HG03175 (cell line): ENCODE data around the gene ZBTB42.
A peak's percentile ranks its signal among the peaks of the same experiment; 100 is the strongest.

ENCODE experiments used
- ATAC-seq: cut with Tn5 transposase; IDR thresholded peaks from one replicate; pipeline ENCODE4 v1.9.1; 2021; ENCODE audit warnings: mild to moderate bottlenecking, moderate library complexity; ENCODE audit not compliant: unreplicated experiment

ZBTB42 gene

DNA sequence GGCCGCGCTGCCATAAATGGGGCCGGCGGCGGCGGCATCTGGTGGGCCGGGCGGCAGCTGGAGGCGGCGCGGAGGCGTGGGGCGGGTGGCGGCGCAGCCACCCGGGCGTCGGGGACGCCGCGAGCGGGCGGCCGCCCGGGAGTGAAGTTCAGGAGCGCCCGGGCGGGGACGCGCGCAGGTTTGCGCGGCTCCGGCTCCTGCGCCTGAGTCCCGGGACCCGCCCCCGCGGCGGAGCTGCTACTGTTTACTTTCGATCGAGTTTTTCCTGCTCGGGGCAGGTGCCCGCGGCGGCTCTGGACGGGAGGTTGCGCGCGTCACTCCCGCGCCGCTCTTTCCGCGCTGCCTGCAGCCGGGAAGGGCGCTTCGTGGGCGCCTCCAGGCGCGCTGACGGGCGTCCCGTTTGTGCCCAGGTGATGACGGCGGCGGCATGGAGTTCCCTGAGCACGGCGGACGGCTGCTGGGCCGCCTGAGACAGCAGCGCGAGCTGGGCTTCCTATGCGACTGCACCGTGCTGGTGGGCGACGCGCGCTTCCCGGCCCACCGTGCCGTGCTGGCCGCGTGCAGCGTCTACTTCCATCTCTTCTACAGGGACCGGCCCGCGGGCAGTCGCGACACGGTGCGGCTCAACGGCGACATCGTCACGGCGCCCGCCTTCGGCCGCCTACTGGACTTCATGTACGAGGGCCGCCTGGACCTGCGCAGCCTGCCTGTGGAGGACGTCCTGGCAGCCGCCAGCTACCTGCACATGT is at the start of gene ZBTB42:
Gene ZBTB42 (plus strand): TSS at position 331 of the 749 bp plus-strand sequence. CDS start 97 bp downstream, at position 428.
- peak; percentile 38 for ATAC-seq

DNA sequence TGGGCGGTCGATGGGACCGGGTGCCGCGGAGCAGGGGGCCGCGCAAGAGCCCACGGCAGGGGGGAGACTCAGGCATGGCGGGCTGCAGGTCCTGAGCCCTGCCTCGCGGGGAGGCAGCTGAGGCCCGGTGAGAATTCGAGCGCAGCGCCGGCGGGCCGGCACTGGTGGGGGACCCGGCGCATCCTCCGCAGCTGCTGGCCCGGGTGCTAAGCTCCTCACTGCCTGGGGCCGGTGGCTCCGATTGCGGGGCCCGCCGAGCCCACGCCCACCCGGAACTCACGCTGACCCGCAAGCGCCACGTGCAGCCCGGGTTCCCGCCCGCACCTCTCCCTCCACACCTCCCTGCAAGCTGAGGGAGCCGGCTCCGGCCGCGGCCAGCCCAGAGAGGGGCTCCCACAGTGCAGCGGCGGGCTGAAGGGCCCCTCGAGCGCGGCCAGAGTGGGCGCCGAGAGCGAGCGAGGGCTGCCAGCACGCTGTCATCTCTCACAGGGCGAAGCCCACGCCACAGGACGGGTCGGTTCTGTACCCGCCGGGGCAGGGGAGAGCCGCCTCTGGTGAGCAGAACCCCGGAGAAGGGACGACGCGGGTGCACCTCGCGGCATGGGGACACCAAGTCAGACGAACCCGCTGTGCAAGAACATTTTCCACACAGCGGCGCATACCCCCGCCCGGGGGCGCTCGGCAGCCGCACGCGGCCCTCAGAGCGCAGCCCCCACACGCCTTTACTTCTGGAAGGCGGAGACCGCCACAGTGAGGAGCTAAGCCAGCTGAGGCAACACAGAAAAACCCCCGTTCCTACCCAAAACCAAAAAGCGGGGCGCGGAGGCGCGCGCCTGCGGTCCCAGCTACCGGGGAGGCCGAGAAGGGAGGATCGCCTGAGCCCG is 49.1 kb upstream of the ZBTB42 start:
- ATAC-seq: no peak

DNA sequence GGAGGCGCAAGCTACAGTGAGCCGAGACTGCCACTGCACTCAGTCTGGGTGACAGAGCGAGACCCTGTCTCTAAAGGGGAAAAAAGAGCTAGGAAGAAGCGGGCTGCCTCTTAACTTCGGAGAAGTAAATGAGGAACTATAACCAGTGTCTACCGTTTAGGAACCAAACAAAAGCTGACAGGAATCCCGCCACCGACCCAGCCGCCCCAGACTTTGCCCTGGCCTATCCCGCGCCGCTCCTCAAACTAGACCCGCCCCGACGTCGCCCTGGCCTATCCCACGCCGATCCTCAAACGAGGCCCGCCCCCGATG is 48.5 kb upstream of the ZBTB42 start:
- peak; percentile 7 for ATAC-seq

DNA sequence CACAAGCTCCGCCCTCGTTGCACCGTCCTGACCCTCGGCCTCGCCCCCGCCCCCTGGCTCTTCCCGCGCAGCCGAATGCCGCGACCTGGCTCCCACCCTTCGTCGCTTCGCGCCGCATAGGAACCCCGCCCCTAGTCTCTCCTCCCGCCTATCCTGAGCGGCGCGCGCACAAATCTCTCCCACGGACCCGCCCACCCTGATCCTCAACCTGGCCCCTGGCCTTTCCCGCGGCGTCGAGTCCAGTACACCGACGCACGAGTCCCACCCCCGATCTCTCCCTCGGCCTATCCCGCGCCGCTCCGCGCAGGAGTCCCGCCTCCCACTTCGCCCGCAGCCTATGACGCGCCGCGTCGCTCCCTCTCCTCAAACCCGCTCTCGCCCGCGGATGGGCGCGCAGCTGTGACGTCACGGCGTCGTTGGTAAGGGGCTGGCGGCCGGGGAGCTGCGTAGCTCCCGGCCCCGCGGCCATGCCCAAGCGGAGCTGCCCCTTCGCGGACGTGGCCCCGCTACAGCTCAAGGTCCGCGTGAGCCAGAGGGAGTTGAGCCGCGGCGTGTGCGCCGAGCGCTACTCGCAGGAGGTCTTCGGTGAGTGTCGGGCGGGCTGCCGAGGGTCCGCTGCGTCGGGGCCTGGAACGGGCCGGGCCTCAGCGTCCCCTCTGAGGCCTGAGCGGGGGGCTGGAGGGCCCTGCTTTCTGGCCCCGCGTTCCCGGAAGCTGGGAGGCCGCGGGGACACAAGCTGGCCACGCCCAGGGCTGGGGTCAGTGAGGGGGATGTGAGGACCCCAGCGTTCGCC is 48.0 kb upstream of the ZBTB42 start, which contains the start of gene SIVA1:
Gene SIVA1 (plus strand): TSS at position 413 of the 793 bp plus-strand sequence. CDS start 55 bp downstream, at position 468.
- peak; percentile 88 for ATAC-seq

DNA sequence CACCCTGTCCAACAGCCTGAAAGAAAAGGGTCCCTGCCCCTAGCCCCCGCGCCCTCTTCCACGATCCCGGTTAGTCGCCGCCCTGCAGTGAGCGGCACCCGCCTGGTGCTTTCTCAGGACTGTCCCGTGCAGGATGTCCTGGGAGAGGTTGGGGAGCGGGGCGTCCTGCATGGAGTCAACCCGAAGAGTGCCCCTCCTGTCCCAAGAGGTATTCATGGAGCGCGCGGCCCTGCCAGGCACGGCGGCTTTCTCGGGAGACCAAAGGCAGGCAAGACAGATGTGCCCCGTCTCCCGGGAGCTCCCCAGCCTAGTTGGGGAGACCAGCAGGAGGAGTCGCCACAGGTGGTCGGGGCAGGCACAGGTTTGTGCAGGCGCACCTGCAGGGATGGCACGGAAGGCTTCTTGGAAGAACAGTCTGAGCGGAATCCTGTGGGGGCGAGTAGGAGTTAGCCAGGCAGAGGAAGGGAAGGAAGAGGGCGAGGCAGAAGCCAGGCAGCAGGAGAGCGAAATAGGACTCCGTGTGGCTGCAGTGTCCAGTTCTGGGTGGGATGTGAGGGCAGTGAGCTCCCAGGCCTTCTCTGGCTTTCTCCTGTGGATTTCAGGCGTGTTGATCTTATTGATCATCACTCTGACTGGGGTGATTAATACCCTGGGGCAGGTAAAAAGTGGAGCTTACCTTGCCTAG is 47.2 kb upstream of the ZBTB42 start:
- ATAC-seq: no peak

DNA sequence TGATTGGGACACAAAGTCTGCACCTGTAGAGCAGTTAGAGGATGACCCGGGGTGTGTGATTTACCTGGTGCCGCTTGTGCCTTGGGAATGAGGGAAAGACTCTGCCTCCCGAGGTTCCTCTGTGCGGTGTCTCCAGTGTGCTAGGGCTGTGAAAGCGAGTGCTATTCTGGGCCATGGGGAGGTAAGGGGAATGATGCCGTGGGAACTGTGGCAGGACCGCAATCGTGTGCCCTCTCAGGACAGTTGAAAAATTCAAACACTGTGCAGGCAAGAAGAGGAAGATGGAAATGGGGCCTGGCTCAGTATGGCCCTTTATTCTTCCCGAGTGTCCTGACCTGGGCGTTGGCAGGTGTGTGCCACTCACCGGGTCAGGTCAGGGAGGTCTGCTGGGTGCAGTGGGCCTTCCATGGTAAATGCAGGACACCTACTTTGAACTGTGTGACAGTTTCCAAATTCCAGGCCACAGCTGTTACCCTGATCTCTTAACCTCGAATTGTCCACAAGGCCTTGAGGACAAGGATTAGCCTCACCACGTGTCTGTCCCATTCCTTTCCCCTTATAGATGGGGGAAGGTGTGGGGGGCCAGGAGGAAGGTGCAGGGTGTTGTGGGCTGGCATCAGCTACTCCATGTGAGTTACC is 46.6 kb upstream of the ZBTB42 start:
- ATAC-seq: no peak

DNA sequence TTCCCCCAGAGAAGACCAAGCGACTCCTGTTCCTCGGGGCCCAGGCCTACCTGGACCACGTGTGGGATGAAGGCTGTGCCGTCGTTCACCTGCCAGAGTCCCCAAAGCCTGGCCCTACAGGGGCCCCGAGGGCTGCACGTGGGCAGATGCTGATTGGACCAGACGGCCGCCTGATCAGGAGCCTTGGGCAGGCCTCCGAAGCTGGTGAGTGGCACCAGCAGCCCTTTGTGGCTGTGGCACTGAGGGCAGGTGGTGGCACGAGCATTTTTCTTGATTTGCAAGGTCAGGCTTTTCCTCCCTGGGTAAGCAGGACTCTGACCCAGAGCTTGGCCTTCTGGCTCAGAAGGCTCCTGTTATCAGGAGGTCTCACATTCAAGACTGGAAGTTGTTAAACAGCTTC is 45.3 kb upstream of the ZBTB42 start:
- ATAC-seq: no peak

DNA sequence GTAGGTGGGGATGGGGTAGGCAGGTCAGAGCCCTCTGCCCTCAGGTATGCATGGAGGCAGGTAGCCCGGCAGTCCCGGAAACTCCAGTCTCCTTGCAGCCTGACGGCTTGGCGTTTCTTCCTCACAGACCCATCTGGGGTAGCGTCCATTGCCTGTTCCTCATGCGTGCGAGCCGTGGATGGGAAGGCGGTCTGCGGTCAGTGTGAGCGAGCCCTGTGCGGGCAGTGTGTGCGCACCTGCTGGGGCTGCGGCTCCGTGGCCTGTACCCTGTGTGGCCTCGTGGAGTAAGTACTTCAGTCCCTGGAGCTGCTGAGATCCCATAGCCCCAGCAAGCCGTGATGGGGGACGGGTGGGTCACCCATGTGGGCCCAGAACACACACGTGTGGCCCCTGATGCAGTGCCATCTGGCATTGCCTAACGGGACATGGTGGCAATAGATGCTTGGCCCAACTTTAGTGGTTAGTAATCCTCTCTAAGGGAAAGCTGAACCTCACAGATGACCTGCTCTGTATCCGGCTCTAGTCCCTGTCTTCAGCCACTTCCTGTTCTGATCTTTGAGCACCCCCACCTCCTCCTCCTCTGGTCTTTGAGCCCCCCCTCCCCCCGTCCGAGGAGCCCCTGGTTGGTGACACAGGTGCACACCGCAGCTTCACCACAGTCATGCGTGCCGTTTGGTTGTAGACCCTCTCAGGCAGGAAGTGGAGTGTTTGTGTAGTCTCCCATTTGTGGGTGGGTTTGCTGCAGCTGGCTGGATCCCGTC is 44.2 kb upstream of the ZBTB42 start:
- no peak for ATAC-seq

DNA sequence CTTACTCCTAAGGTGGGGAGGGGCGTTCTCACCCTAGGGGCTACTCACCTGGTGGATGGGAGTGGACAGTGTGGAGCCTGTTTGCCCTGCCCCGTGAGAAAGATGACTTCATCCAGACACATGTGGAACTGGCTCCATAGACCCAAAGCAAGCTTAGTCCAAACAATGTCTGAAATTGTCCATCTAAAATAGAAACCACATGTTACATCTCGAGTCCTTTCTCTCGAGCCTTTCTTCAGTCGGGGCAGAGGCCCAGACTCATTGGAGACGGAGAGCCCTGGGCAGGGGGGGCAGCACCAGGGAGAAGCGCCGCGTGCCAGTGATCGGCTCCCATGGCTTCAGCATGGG is 43.7 kb upstream of the ZBTB42 start:
- ATAC-seq: no peak

DNA sequence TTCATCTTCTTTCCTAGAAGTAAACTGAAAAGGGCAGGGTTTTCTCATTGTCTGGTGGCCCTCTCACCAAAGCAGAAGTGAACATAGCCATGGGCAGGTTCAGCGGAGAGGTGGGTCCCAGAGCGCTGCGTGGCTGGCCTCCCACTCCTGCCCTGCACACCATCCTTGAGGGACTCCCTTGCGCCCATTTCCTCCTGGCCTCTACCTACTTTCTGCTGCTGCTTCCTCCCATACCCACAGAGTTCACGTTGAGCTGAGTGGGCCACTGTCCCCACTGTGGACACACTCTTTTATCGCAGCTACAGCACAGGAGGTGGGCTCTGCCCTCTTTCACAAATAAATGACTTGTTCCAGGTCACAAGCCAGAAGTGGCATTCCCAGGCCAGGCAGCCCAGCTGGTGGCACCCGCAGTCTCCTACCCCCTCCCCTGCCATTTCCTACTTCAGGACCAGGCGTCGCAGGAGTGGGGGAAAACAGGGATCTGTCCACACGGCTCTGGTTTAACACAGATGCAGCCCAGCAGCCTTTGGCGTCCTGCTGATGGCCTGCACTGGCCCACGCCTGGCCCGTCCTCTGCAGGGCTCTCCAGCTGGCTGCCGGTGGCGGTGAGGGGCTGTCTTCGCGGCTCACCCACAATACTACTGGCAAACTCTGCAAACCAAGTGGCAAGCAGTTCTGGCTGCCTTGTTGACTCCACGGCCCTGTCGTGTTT is 43.1 kb upstream of the ZBTB42 start:
- no peak for ATAC-seq

DNA sequence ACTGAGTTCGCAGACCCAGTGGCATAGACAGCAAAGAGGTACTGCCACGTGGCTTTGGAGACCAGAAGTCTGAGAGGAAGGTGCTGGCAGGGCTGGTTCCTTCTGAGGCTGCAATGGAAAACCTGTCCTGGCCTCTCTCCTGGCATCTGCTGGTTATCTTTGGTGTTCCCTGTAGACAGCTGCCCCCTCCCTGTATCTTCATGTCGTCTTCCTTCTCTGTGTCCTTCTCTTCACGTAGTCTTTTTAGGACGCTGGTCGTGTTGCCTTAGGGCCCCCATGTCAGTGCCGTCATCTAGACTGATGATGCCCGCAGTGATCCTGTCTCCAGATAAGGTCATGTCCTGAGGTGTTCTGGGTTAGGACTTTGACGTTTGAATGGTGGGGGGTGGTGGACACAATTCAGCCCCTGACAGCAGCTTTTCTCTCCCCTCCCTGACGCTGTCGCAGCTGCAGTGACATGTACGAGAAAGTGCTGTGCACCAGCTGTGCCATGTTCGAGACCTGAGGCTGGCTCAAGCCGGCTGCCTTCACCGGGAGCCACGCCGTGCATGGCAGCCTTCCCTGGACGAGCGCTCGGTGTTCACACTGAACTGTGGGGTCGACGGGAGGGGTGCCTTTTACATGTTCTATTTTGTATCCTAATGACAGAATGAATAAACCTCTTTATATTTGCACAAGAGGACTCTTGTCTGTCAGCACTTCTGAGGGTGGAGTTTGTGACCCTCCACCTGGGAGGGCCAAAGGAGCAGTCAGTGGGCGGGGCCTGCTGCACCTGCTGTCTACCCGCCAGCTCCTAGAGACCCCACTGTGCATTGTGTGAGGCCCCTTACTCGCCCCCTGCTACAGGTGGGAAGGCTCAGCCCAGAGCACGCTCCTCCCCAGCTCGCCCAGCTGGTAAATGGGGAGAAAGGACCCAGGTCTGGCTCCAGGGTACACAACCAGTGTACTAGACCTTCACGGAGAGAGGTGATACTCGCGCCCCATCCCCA is 41.6 kb upstream of the ZBTB42 start:
- no peak for ATAC-seq

DNA sequence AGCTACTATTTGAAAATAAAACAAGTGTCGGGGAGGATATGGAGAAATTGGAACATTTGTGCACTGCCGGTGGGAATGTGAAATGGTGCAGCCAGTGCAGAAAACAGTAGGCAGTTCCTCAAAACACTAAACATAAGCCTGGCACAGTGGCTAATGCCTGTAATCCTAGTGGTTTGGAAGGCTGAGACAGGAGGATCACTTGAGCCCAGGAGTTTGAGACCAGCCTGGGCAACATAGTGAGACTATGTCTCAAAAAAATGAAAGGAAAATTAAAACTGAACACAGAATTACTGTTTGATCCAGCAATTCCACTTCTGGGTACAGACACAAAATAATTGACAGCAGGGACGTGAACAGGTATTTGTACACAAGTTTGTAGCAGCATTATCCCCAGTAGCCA is 35.4 kb upstream of the ZBTB42 start:
- ATAC-seq: no peak

DNA sequence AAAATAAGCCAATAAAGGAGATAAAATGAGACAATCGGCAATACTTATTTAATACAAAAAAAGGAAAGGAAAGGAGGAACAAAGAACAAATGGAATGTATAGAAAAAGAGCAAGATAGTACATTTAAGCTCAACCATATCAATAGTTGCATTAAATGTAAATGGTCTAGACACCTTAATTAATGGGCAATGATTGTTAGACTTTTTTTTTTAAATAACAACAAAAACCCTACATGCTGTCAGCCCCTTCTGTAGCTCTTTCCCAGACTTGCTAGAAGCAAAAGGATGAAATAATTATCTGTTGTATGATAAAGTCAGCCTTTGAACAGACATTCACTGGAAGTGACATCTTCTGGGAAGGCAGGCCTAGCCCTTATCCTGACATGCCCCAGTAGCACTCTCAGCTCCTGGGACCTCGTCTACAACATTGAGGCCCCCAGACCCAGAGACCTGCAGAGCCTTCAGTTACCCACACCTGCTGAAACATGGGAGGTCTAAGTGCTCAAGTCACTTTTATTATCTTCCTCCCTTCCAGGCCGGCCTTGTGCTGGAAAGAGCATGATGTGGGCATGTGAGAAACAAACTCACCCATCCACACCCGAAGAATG is 34.5 kb upstream of the ZBTB42 start:
- no peak for ATAC-seq

DNA sequence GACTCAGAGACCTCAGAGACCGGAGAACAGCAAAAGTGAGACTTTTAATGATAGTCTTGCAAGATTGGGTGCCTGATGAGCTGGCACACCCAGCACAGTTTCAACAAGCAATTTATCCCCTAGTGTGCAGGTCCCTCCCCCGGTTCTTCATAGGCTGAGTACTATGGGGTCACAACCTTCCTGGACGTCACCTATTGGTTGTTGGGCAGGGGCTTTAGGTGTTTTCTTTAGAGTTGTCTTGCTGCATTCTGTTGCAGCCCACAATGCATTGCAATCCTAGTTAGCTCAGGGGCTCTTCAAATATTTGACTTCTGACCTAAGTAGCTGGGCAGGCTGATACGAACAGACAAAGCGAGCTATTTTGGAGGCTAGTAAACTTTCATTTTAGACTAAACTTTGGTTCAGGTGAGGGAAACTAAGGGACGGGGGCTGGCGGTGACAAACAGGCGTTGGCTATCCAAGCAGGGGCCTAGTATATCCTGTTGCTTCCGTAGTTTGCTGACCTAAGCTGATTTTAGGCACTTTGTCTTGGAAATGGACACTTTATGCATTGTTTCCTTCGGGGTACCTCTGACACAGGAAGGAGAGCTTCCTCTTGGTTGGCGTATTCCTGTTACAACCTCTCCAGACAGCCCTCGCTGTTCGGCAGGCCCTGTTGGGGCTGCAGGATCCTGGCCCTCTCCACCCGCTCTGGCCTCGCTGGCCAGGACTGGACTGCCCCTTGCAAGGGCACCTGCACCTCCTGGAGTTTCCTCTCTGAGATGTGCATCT is 33.9 kb upstream of the ZBTB42 start:
- no peak for ATAC-seq

DNA sequence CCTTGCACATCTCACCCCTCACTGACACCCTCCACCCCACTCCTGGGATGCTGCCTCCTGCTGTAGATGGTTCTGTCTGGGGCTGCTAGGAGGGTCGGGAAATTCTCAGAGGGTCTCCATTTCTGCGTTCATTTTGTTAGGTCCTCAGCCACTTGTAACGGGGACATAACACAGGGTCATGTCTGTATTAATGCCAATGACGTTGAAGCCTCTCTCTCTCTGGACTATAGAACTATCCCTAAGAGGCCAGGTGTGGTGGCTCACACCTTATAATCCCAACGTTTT is 33.3 kb upstream of the ZBTB42 start:
- no peak for ATAC-seq

DNA sequence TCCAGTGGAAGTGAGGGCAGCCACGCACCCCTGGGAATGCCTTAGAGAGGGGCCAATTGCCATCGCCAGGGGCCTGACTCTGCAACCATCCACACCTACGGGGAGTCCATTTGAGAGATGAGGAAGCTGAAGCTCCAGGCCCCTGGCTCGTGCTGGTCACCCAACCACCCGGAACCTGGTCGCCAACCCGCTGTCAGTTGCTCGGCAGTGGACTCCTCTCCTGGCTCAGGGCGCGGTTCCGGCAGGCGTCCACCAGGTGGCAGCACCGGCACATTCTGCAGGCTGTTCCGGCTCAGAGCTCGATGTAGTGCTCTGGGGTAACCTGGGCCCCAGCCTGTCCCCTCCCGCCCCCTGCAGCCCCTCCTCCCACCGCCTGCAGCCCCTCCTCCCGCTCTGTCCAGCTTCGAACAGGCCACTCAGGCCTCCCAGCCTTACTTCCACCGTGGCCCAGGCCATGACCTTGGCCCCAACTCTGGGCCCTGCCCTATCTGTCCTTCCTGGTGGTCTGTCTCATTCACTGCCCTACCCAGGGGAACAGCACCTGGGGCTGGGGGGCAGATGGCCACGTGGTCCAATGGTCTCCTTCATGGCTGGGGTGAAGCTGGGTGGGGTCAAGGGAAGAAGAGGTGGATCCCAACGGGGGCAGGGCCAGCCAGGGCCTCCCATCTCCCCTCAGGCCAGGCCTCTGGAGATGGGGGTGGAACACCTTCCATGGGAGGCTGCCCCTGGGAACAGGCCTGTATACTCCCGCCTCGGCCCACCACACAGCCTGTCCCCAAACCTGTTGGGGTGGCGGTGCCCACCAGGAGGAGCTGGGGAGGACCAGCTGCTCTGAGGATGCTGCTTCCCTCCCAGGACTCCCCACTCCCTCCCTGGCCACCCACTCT is 32.2 kb upstream of the ZBTB42 start:
- no peak for ATAC-seq
